SU-DHL-6 (cell line): ENCODE data around the gene SELENOV.

Experiments used
- CTCF ChIP-seq: fragments of 200-600 bp; sonication (generic); IDR thresholded peaks from one replicate; pipeline ENCODE4 v1.5.1; 2017; ENCODE audit warnings: antibody characterized with exemption, mild to moderate bottlenecking, low read length, moderate library complexity; ENCODE audit not compliant: insufficient read depth, poor library complexity, severe bottlenecking
- EZH2phosphoT487 ChIP-seq: fragments of 200-600 bp; sonication (generic), shearing (Covaris generic); conservative IDR thresholded peaks from 2 replicates; pipeline ENCODE4 v1.6.1; 2018; ENCODE audit warnings: mild to moderate bottlenecking, antibody characterized with exemption, low read length, moderate library complexity, mixed read lengths

- TF ChIP-seq CTCF = no peak
- no peak for TF ChIP-seq EZH2phosphoT487
Measured at GRCh38 chr19:39506598-39506943, 8.4 kb upstream of the SELENOV start.
